IMR-90 (cell line): ENCODE measurements around the gene CTNNA2. TPM values are rescaled to one million over a fixed set of nuclear protein-coding genes. Genes with fewer than 3 reads are reported as not detected.

Experiments used
- ATAC-seq: fragments of 200-7000 bp; cut with Tn5 transposase; 2 replicates; pipeline ENCODE4 v1.9.1; 2020; ENCODE audit warnings: low read depth, mild to moderate bottlenecking, moderate library complexity
- BruUV-seq: library from RNA; stranded (reverse); fragments of 400-500 nt; replicated peaks from 2 replicates; lab custom pipeline; 2021; lab: Mats Ljungman, UMichigan
- CTCF ChIA-PET: fragments of 300-600 bp; formaldehyde crosslinking; extraction: SDS; loops from one replicate; lab custom pipeline; 2021; ENCODE audit warnings: antibody characterized with exemption; lab: Yijun Ruan, JAX
- POLR2A ChIA-PET: fragments of 300-600 bp; sonication (Branson Sonifier 250); formaldehyde crosslinking; loops from one replicate; lab custom pipeline; 2022; ENCODE audit warnings: antibody characterized with exemption; ENCODE audit not compliant: unreplicated experiment; lab: Charles Lee
- DNase-seq: peaks from one replicate; pipeline ENCODE4 v3.0.0; 2013
- H2AFZ ChIP-seq: replicated peaks from 2 replicates; pipeline ENCODE3; 2013; ENCODE audit warnings: low read length, mild to moderate bottlenecking; ENCODE audit not compliant: poor library complexity
- H2AK5ac ChIP-seq: 2 replicates; pipeline ENCODE4 v1.6.1; 2013; ENCODE audit warnings: low read depth, low read length, inconsistent platforms
- H2AK9ac ChIP-seq: replicated peaks from 2 replicates; pipeline ENCODE3; 2013; ENCODE audit warnings: mild to moderate bottlenecking, low read depth, low read length, moderate library complexity; ENCODE audit not compliant: poor library complexity
- H2BK120ac ChIP-seq: 2 replicates; pipeline ENCODE4 v1.6.1; 2013; ENCODE audit warnings: low read depth, low read length, inconsistent platforms
- H2BK15ac ChIP-seq: 3 replicates; pipeline ENCODE4 v1.6.1; 2013; ENCODE audit warnings: low read depth, low read length, inconsistent platforms
- H2BK20ac ChIP-seq: 2 replicates; pipeline ENCODE4 v1.6.1; 2013; ENCODE audit warnings: low read depth, mild to moderate bottlenecking, inconsistent platforms, low read length, moderate library complexity
- H2BK5ac ChIP-seq: 2 replicates; pipeline ENCODE4 v1.6.1; 2013; ENCODE audit warnings: mild to moderate bottlenecking, low read depth, low read length, inconsistent platforms; ENCODE audit not compliant: poor library complexity, severe bottlenecking
- H3K14ac ChIP-seq: replicated peaks from 2 replicates; pipeline ENCODE4 v1.6.1; 2013; ENCODE audit warnings: low read depth, low read length, inconsistent platforms
- H3K18ac ChIP-seq: 2 replicates; pipeline ENCODE4 v1.6.1; 2013; ENCODE audit warnings: low read depth, low read length, control low read depth
- H3K23ac ChIP-seq: 2 replicates; pipeline ENCODE4 v1.6.1; 2013; ENCODE audit warnings: low read depth, low read length, inconsistent platforms
- H3K27ac ChIP-seq: 2 replicates; pipeline ENCODE4 v1.5.1; 2013; ENCODE audit warnings: mild to moderate bottlenecking, control low read depth, low read length; ENCODE audit not compliant: insufficient read depth
- H3K27me3 ChIP-seq: 2 replicates; pipeline ENCODE4 v1.6.1; 2013; ENCODE audit warnings: low read length; ENCODE audit not compliant: control insufficient read depth, insufficient read depth
- H3K36me3 ChIP-seq: 2 replicates; pipeline ENCODE4 v1.6.1; 2013; ENCODE audit warnings: low read length, mixed read lengths; ENCODE audit not compliant: control insufficient read depth, insufficient read depth
- H3K4ac ChIP-seq: 2 replicates; pipeline ENCODE4 v1.6.1; 2013; ENCODE audit warnings: low read depth, low read length, inconsistent platforms
- H3K4me1 ChIP-seq: 2 replicates; pipeline ENCODE4 v1.6.1; 2013; ENCODE audit warnings: low read length, mixed read lengths; ENCODE audit not compliant: control insufficient read depth, insufficient read depth
- H3K4me2 ChIP-seq: 2 replicates; pipeline ENCODE4 v1.6.1; 2013; ENCODE audit warnings: low read depth, mild to moderate bottlenecking, control low read depth, low read length, moderate library complexity
- H3K4me3 ChIP-seq: 2 replicates; pipeline ENCODE4 v1.5.1; 2013; ENCODE audit warnings: low read depth, mild to moderate bottlenecking, control low read depth, low read length, moderate library complexity; ENCODE audit not compliant: insufficient read depth
- H3K56ac ChIP-seq: 2 replicates; pipeline ENCODE4 v1.6.1; 2013; ENCODE audit warnings: low read length, inconsistent platforms; ENCODE audit not compliant: insufficient read depth; ENCODE audit errors: extremely low read depth
- H3K79me1 ChIP-seq, 2 experiments: 2 replicates each; pipeline ENCODE4 v1.6.1; 2013; ENCODE audit warnings: low read length in 2 of 2, inconsistent platforms in 1 of 2, low read depth in 1 of 2
- H3K9ac ChIP-seq: 2 replicates; pipeline ENCODE4 v1.6.1; 2013; ENCODE audit warnings: low read depth, low read length, control low read depth
- H3K9me1 ChIP-seq: 2 replicates; pipeline ENCODE4 v1.6.1; 2013; ENCODE audit warnings: low read length, inconsistent platforms; ENCODE audit not compliant: insufficient read depth
- H3K9me3 ChIP-seq: 2 replicates; pipeline ENCODE4 v1.6.1; 2013; ENCODE audit warnings: low read length; ENCODE audit not compliant: control insufficient read depth, insufficient read depth
- H4K20me1 ChIP-seq: 2 replicates; pipeline ENCODE4 v1.6.1; 2013; ENCODE audit warnings: low read length, inconsistent platforms; ENCODE audit not compliant: insufficient read depth
- H4K5ac ChIP-seq: 2 replicates; pipeline ENCODE4 v1.6.1; 2013; ENCODE audit warnings: mild to moderate bottlenecking, low read depth, low read length, control low read depth
- H4K8ac ChIP-seq, 2 experiments: 2 replicates each; pipeline ENCODE4 v1.6.1; 2013; ENCODE audit warnings: low read depth in 2 of 2, low read length in 2 of 2, control low read depth in 1 of 2, inconsistent platforms in 1 of 2
- H4K91ac ChIP-seq: 2 replicates; pipeline ENCODE4 v1.6.1; 2013; ENCODE audit warnings: low read depth, low read length, inconsistent platforms; ENCODE audit not compliant: insufficient read depth
- RAD21 ChIP-seq: IDR thresholded peaks from 2 replicates; pipeline ENCODE4 v1.6.1; 2012; ENCODE audit warnings: low read length, improper control_type of control experiment
- WGBS, 2 experiments: methylation state at CpG; one replicate each; pipeline versions ENCODE4 v1.1.5 to v1.1.7; 2013; ENCODE audit warnings: missing lambda C conversion rate in 2 of 2; ENCODE audit not compliant: insufficient read length in 1 of 2; ENCODE audit errors: extremely low coverage in 2 of 2; 5-methylcytosine and 5-hydroxymethylcytosine counted together
- dilution Hi-C: fragments of 300-500 bp; cut with HindIII; formaldehyde crosslinking; loops from one replicate; pipeline ENCODE4 v1.14.3; 2018; ENCODE audit warnings: low sequenced_read_pairs; ENCODE audit not compliant: unreplicated experiment
- in situ Hi-C: fragments of 300-500 bp; cut with MboI; formaldehyde crosslinking; loops from 3 replicates; pipeline ENCODE4 v1.14.3; 2019; ENCODE audit warnings: low sequenced_read_pairs, inconsistent platforms, mixed read lengths
- intact Hi-C: fragments of 100-400 bp; cut with micrococcal nuclease; formaldehyde crosslinking; loops from 2 replicates; pipeline ENCODE4 v1.10.0; 2022
- polyA plus RNA-seq, 3 experiments: library from polyadenylated mRNA; depleted of rRNA; stranded (reverse); fragments of >200 nt; gene quantifications; 2 replicates each; pipeline ENCODE4 v1.2.3, GENCODE V29; 2012; ENCODE audit warnings: low replicate concordance in 1 of 3
- total RNA-seq: library from RNA; depleted of rRNA; stranded (reverse); fragments of >200 nt; gene quantifications from 2 replicates; pipeline ENCODE4 v1.2.3, GENCODE V29; 2012
- TF ChIP-seq, protein P1 (sequence below): conservative IDR thresholded peaks from 2 replicates; pipeline ENCODE4 v1.5.1; 2012; ENCODE audit warnings: mild to moderate bottlenecking, low read depth, low read length, improper control_type of control experiment

The CTNNA2 gene
- total and polyA plus RNA-seq, 2 of the 4 experiments (the other 2 are of a cell fraction), result not detected

DNA sequence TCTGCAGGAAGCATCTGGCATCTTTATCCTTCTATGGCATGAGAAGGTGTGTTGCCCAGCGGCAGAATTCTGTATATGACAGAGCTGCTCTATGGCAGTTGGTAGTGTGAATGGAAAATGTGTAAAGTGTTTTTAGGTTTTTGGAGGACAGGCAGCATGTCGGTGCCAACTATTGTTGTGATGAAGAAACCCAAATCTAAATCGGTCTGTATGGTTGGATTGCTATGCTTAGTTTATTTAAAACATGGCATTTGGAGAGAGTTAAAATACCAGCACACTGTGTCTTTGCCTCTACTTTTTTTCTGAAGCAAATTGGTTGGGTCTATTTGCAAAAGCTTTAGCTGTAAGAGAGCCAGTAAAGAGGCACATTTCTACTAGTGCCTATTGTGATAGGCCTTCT lies 136.7 kb downstream of the CTNNA2 start:
- H2AFZ ChIP-seq, result no peak overlapping the region
- H2BK15ac ChIP-seq, result no peak overlapping the region
- H4K91ac ChIP-seq, result no peak overlapping the region
- H2BK120ac ChIP-seq, result no peak overlapping the region
- H3K4me3 ChIP-seq, result no peak overlapping the region
- no peaks in the 10 kb centered on the region for H3K36me3 ChIP-seq
- no peak overlapping the region for H4K5ac ChIP-seq
- no peak overlapping the region for H3K56ac ChIP-seq
- H4K8ac ChIP-seq, result no peak overlapping the region
- TF ChIP-seq RAD21, result no peak
- TF ChIP-seq, protein P1, sequence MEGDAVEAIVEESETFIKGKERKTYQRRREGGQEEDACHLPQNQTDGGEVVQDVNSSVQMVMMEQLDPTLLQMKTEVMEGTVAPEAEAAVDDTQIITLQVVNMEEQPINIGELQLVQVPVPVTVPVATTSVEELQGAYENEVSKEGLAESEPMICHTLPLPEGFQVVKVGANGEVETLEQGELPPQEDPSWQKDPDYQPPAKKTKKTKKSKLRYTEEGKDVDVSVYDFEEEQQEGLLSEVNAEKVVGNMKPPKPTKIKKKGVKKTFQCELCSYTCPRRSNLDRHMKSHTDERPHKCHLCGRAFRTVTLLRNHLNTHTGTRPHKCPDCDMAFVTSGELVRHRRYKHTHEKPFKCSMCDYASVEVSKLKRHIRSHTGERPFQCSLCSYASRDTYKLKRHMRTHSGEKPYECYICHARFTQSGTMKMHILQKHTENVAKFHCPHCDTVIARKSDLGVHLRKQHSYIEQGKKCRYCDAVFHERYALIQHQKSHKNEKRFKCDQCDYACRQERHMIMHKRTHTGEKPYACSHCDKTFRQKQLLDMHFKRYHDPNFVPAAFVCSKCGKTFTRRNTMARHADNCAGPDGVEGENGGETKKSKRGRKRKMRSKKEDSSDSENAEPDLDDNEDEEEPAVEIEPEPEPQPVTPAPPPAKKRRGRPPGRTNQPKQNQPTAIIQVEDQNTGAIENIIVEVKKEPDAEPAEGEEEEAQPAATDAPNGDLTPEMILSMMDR, result no peak
- intact Hi-C loops (no loop called here), in situ Hi-C loops (no loop called here), dilution Hi-C loops (no loop called here)
- no peak overlapping the region for H2AK5ac ChIP-seq
- no peak overlapping the region for H2BK20ac ChIP-seq
- DNase-seq (no peak), ATAC-seq (no peak)
- H3K14ac ChIP-seq, result no peak overlapping the region
- CTCF ChIA-PET, result no interaction called here
- no peaks in the 10 kb centered on the region for H3K27me3 ChIP-seq
- H2BK5ac ChIP-seq, result no peak overlapping the region
- 84% methylated on average over 2 of the region's 3 CpGs; no CpG with 5 or more reads in 1 of the 2 experiments for WGBS, 2 experiments
- no peak overlapping the region for H3K4ac ChIP-seq
- no peaks in the 10 kb centered on the region for H3K4me1 ChIP-seq
- no peaks in the 10 kb centered on the region for H3K9me1 ChIP-seq
- no peak overlapping the region for H3K18ac ChIP-seq
- no peak overlapping the region for H2AK9ac ChIP-seq
- H4K20me1 ChIP-seq, result no peaks in the 10 kb centered on the region
- no peak overlapping the region for H3K4me2 ChIP-seq
- no peaks in the 10 kb centered on the region for H3K79me1 ChIP-seq
- POLR2A ChIA-PET, result no interaction called here
- H3K9ac ChIP-seq, result no peak overlapping the region
- no TSS peak for BruUV-seq
- no peak overlapping the region for H3K27ac ChIP-seq
- no peak overlapping the region for H3K23ac ChIP-seq
- H3K9me3 ChIP-seq, result peaks cover 2% of the 10 kb centered on the region; the same call in 1 of the 2 replicates
